ENCODE measurements around the gene NTNG2.

DNA sequence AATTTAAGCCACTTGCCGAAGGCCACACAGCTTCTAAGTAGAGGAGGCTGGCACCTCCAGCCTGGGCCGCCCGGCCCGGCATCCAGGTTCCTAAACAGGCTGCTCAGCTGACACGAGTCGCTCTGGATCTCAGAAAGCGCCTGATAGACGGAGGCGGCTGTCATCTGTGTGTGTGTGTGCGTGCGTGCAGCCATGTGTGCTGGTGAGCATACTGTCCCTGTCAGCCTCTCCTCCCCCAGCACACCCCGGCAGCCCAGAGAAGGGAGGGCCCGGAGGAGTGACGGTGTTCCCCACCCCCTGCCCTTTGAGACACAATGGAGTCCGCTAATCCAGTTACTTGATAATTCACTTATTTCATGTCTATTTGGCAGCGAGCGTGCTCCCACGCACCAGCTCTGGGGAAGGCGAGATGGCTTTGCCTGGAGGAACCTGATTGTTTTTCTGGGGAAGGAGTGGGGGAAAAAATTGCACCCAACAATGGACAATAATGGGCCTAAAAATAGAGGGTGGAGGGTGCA is 20.0 kb downstream of the NTNG2 start:
- TF ChIP-seq SOX6 (IDR thresholded peaks at IDR 0.05) (no peak), SREBF2 (CRISPR knock-in tag; IDR thresholded peaks at IDR 0.05) (no peak), JUND (IDR thresholded peaks at IDR 0.05; ENCODE audit: borderline replicate concordance, low read depth, low read length) (no peak), JUND (tag; IDR thresholded peaks at IDR 0.05; ENCODE audit: borderline replicate concordance, low read depth, low read length) (no peak), BRCA1 (IDR thresholded peaks at IDR 0.05) (no peak), BRCA1 (CRISPR knock-in tag; IDR thresholded peaks at IDR 0.05) (no peak), POLR2AphosphoS5 (IDR thresholded peaks at IDR 0.05; ENCODE audit: control insufficient read depth, insufficient read depth, low read depth, low read length) (no peak), POLR2A (conservative IDR thresholded peaks at IDR 0.05) (no peak), MXI1 (IDR thresholded peaks at IDR 0.05; ENCODE audit: low read depth, low read length) (no peak), ZFP36 (IDR thresholded peaks at IDR 0.05; ENCODE audit: low read depth, low read length, partially characterized antibody) (peak; percentile 22), ZNF274 (IDR thresholded peaks at IDR 0.05; ENCODE audit: borderline replicate concordance, low read depth, low read length) (no peak), MAFK (IDR thresholded peaks at IDR 0.05; ENCODE audit: low read length) (no peak)
- TF ChIP-seq, protein P1, sequence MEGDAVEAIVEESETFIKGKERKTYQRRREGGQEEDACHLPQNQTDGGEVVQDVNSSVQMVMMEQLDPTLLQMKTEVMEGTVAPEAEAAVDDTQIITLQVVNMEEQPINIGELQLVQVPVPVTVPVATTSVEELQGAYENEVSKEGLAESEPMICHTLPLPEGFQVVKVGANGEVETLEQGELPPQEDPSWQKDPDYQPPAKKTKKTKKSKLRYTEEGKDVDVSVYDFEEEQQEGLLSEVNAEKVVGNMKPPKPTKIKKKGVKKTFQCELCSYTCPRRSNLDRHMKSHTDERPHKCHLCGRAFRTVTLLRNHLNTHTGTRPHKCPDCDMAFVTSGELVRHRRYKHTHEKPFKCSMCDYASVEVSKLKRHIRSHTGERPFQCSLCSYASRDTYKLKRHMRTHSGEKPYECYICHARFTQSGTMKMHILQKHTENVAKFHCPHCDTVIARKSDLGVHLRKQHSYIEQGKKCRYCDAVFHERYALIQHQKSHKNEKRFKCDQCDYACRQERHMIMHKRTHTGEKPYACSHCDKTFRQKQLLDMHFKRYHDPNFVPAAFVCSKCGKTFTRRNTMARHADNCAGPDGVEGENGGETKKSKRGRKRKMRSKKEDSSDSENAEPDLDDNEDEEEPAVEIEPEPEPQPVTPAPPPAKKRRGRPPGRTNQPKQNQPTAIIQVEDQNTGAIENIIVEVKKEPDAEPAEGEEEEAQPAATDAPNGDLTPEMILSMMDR (IDR thresholded peaks at IDR 0.05 in 2 of 3, conservative IDR thresholded peaks at IDR 0.05 in 1 of 3; ENCODE audit: insufficient read depth in 2 of 3, low read depth in 1 of 3, low read length in 3 of 3) = no peak
- TF ChIP-seq, protein P2, sequence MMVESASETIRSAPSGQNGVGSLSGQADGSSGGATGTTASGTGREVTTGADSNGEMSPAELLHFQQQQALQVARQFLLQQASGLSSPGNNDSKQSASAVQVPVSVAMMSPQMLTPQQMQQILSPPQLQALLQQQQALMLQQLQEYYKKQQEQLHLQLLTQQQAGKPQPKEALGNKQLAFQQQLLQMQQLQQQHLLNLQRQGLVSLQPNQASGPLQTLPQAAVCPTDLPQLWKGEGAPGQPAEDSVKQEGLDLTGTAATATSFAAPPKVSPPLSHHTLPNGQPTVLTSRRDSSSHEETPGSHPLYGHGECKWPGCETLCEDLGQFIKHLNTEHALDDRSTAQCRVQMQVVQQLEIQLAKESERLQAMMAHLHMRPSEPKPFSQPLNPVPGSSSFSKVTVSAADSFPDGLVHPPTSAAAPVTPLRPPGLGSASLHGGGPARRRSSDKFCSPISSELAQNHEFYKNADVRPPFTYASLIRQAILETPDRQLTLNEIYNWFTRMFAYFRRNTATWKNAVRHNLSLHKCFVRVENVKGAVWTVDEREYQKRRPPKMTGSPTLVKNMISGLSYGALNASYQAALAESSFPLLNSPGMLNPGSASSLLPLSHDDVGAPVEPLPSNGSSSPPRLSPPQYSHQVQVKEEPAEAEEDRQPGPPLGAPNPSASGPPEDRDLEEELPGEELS (CRISPR knock-in tag; IDR thresholded peaks at IDR 0.05; ENCODE audit: borderline replicate concordance) = no peak
- TF ChIP-seq, protein P3, sequence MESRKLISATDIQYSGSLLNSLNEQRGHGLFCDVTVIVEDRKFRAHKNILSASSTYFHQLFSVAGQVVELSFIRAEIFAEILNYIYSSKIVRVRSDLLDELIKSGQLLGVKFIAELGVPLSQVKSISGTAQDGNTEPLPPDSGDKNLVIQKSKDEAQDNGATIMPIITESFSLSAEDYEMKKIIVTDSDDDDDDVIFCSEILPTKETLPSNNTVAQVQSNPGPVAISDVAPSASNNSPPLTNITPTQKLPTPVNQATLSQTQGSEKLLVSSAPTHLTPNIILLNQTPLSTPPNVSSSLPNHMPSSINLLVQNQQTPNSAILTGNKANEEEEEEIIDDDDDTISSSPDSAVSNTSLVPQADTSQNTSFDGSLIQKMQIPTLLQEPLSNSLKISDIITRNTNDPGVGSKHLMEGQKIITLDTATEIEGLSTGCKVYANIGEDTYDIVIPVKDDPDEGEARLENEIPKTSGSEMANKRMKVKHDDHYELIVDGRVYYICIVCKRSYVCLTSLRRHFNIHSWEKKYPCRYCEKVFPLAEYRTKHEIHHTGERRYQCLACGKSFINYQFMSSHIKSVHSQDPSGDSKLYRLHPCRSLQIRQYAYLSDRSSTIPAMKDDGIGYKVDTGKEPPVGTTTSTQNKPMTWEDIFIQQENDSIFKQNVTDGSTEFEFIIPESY (CRISPR knock-in tag; IDR thresholded peaks at IDR 0.05) = no peak
- TF ChIP-seq, protein P4, sequence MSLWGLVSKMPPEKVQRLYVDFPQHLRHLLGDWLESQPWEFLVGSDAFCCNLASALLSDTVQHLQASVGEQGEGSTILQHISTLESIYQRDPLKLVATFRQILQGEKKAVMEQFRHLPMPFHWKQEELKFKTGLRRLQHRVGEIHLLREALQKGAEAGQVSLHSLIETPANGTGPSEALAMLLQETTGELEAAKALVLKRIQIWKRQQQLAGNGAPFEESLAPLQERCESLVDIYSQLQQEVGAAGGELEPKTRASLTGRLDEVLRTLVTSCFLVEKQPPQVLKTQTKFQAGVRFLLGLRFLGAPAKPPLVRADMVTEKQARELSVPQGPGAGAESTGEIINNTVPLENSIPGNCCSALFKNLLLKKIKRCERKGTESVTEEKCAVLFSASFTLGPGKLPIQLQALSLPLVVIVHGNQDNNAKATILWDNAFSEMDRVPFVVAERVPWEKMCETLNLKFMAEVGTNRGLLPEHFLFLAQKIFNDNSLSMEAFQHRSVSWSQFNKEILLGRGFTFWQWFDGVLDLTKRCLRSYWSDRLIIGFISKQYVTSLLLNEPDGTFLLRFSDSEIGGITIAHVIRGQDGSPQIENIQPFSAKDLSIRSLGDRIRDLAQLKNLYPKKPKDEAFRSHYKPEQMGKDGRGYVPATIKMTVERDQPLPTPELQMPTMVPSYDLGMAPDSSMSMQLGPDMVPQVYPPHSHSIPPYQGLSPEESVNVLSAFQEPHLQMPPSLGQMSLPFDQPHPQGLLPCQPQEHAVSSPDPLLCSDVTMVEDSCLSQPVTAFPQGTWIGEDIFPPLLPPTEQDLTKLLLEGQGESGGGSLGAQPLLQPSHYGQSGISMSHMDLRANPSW (CRISPR knock-in tag; IDR thresholded peaks at IDR 0.05) = no peak
